HepG2 (cell line): ENCODE data around the gene GATM. TPM values are rescaled to one million over a fixed set of nuclear protein-coding genes. Genes with fewer than 3 reads are reported as not detected.

Source experiments
- CEBPZ ChIP-seq: IDR thresholded peaks from 2 replicates; pipeline ENCODE4 v1.6.1; 2012; ENCODE audit warnings: low read length, improper control_type of control experiment
- CHCHD3 ChIP-seq: sonication (generic); formaldehyde crosslinking; IDR thresholded peaks from 2 replicates; pipeline ENCODE4 v1.8.0; 2022; ENCODE audit warnings: mild to moderate bottlenecking, missing genetic modification reagents, moderate library complexity
- E2F1 ChIP-seq: sonication (generic); formaldehyde crosslinking; IDR thresholded peaks from 2 replicates; pipeline ENCODE4 v1.5.0; 2020; ENCODE audit warnings: missing genetic modification reagents
- FOXK1 ChIP-seq: sonication (generic); formaldehyde crosslinking; IDR thresholded peaks from 2 replicates; pipeline ENCODE4 v1.4.0; 2020; ENCODE audit warnings: low read depth, missing genetic modification reagents, borderline replicate concordance
- FOXK2 ChIP-seq: fragments of 450-650 bp; IDR thresholded peaks from 2 replicates; pipeline ENCODE4 v1.6.1; 2016
- HINFP ChIP-seq: sonication (generic); formaldehyde crosslinking; IDR thresholded peaks from 2 replicates; pipeline ENCODE4 v1.4.0; 2020; ENCODE audit warnings: low read depth, mild to moderate bottlenecking, missing genetic modification reagents
- MXD1 ChIP-seq: sonication (generic); formaldehyde crosslinking; IDR thresholded peaks from 2 replicates; pipeline ENCODE4 v1.4.0; 2020; ENCODE audit warnings: mild to moderate bottlenecking, missing genetic modification reagents
- NAIF1 ChIP-seq: sonication (generic); formaldehyde crosslinking; IDR thresholded peaks from 2 replicates; pipeline ENCODE4 v1.5.0; 2020; ENCODE audit warnings: mild to moderate bottlenecking, missing genetic modification reagents, borderline replicate concordance
- PHB2 ChIP-seq: fragments of 450-650 bp; IDR thresholded peaks from 2 replicates; pipeline ENCODE4 v1.6.1; 2018; ENCODE audit not compliant: partially characterized antibody
- PITX1 ChIP-seq: sonication (generic); formaldehyde crosslinking; IDR thresholded peaks from 2 replicates; pipeline ENCODE4 v1.5.1; 2020; ENCODE audit warnings: mild to moderate bottlenecking, missing genetic modification reagents
- RERE ChIP-seq: IDR thresholded peaks from 2 replicates; pipeline ENCODE4 v1.6.1; 2016; ENCODE audit warnings: low read depth, missing genetic modification reagents, missing compliant biosample characterization
- SYNCRIP ChIP-seq: fragments of 200-400 bp; formaldehyde crosslinking; IDR thresholded peaks from 2 replicates; pipeline ENCODE4 v1.6.1; 2018; ENCODE audit warnings: mild to moderate bottlenecking, low read depth, low read length; ENCODE audit not compliant: insufficient read depth
- ZNF337 ChIP-seq: sonication (generic); formaldehyde crosslinking; IDR thresholded peaks from 2 replicates; pipeline ENCODE4 v1.5.1; 2020; ENCODE audit warnings: missing genetic modification reagents, low read depth, mild to moderate bottlenecking, borderline replicate concordance
- ZNF770 ChIP-seq: sonication (generic); formaldehyde crosslinking; IDR thresholded peaks from 2 replicates; pipeline ENCODE4 v1.5.0; 2020; ENCODE audit warnings: mild to moderate bottlenecking, missing genetic modification reagents
- polyA plus RNA-seq, 8 experiments: library from polyadenylated mRNA; depleted of rRNA in 3 of 8; stranded (reverse) in 7 of 8; unstranded in 1 of 8; fragments of >200 nt; fragmentation: Illumina TruSeq in 4 of 8; extraction: Trizol in 4 of 8; gene quantifications; 2 replicates each; pipeline versions ENCODE4 v1.2.1 to v1.2.3, GENCODE V29; 2011 to 2016; ENCODE audit warnings: low read depth in 4 of 8, missing spikeins in 1 of 8, mixed read lengths in 1 of 8; ENCODE audit not compliant: insufficient read depth in 1 of 8
- total RNA-seq, 5 experiments: library from RNA; depleted of rRNA; stranded (reverse); fragments of >200 nt; fragmentation: Illumina TruSeq; extraction: Trizol; gene quantifications; 2 replicates each; pipeline ENCODE4 v1.2.3, GENCODE V29; 2016; ENCODE audit warnings: low read depth in 1 of 5

Gene GATM
- total and polyA plus RNA-seq, 2 of the 13 experiments (the other 11 are each of a cell fraction or from before 2014, with no cell fraction given) = 2.1 to 16.8 TPM

GRCh38 chr15:45384700-45385099, 6.4 kb upstream of the GATM start (continued):
- TF ChIP-seq CEBPZ = no peak
- no peak for TF ChIP-seq HINFP (CRISPR knock-in tag)
- TF ChIP-seq SYNCRIP = no peak
- TF ChIP-seq ZNF337 (CRISPR knock-in tag) = no peak
- TF ChIP-seq CHCHD3 = no peak
- no peak for TF ChIP-seq FOXK2
- no peak for TF ChIP-seq PITX1 (CRISPR knock-in tag)
- TF ChIP-seq PHB2 = no peak
- 0 out of 2 replicates have a peak, but pooled peaks have one; percentile 14 for TF ChIP-seq FOXK1 (CRISPR knock-in tag)
- no peak for TF ChIP-seq RERE (CRISPR knock-in tag)
- TF ChIP-seq NAIF1 (CRISPR knock-in tag) = no peak
- TF ChIP-seq ZNF770 = peak; percentile 96
- no peak for TF ChIP-seq E2F1 (CRISPR knock-in tag)
- TF ChIP-seq MXD1 (CRISPR knock-in tag) = no peak
